ENCODE results near the gene S100A16. TPM values are rescaled to one million over a fixed set of nuclear protein-coding genes. Genes with fewer than 3 reads are reported as not detected.

Gene S100A16
- total and polyA plus RNA-seq, 9 of the 15 experiments (the other 6 are each of a cell fraction or from before 2014, with no cell fraction given): 1.6 to 6.9 (median 4.3) TPM

DNA sequence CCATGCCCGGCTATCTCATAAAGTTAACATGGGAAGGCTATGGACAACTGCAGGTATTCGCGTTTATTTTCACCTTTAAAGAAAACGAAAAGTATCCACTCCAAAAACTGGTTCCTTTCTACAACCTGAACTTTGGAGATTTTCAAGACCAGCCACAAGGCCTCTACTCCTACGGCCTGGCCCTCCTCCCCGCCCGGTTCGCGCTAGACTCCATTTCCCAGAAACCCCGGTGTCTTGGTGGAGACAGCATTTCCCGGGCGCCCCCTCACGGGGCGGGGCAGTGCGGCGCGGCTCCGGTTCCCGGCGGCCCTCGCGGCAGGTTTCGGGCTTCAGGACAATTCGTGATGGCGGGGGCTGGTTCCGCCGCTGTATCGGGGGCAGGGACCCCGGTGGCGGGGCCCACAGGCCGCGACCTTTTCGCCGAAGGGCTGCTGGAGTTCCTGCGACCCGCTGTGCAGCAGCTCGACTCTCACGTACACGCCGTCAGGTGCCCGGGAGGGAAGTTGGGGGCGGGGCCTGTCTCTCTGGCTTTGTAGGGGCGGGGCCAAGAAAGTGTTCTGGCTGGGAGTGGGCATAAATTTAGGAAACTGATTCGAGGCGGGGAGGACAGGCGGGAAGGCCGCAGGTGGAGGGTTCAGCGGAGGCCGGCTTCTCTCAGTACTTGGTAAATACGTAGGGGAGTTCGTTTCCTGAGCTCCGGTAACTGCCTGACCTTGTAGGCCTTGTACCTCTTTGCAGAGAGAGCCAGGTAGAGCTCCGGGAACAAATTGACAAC is 45.6 kb upstream of the S100A16 start, which contains the start of gene SNAPIN (continued):
- TF ChIP-seq GATAD2B (IDR thresholded peaks at IDR 0.05; ENCODE audit: borderline replicate concordance): 0 out of 2 replicates have a peak, but pooled peaks have one; percentile 23
- TF ChIP-seq NRF1 (conservative IDR thresholded peaks at IDR 0.05 in 1 of 2, IDR thresholded peaks at IDR 0.05 in 1 of 2): peak; percentile 56 to 66; a peak in 3 of 4 replicates
- peak; percentile 93 for TF ChIP-seq EGR1 (conservative IDR thresholded peaks at IDR 0.05)
- peak in 1 of 2 experiments; percentile 74; a peak in 1 of 4 replicates for TF ChIP-seq SRF (CRISPR knock-in tag; IDR thresholded peaks at IDR 0.05)
- TF ChIP-seq, protein P1, sequence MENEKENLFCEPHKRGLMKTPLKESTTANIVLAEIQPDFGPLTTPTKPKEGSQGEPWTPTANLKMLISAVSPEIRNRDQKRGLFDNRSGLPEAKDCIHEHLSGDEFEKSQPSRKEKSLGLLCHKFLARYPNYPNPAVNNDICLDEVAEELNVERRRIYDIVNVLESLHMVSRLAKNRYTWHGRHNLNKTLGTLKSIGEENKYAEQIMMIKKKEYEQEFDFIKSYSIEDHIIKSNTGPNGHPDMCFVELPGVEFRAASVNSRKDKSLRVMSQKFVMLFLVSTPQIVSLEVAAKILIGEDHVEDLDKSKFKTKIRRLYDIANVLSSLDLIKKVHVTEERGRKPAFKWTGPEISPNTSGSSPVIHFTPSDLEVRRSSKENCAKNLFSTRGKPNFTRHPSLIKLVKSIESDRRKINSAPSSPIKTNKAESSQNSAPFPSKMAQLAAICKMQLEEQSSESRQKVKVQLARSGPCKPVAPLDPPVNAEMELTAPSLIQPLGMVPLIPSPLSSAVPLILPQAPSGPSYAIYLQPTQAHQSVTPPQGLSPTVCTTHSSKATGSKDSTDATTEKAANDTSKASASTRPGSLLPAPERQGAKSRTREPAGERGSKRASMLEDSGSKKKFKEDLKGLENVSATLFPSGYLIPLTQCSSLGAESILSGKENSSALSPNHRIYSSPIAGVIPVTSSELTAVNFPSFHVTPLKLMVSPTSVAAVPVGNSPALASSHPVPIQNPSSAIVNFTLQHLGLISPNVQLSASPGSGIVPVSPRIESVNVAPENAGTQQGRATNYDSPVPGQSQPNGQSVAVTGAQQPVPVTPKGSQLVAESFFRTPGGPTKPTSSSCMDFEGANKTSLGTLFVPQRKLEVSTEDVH (IDR thresholded peaks at IDR 0.05; ENCODE audit: low read depth, partially characterized antibody): peak; percentile 36
- TF ChIP-seq, protein P2, sequence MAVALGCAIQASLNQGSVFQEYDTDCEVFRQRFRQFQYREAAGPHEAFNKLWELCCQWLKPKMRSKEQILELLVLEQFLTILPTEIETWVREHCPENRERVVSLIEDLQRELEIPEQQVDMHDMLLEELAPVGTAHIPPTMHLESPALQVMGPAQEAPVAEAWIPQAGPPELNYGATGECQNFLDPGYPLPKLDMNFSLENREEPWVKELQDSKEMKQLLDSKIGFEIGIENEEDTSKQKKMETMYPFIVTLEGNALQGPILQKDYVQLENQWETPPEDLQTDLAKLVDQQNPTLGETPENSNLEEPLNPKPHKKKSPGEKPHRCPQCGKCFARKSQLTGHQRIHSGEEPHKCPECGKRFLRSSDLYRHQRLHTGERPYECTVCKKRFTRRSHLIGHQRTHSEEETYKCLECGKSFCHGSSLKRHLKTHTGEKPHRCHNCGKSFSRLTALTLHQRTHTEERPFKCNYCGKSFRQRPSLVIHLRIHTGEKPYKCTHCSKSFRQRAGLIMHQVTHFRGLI (CRISPR knock-in tag; IDR thresholded peaks at IDR 0.05): no peak
- TF ChIP-seq HDGF (IDR thresholded peaks at IDR 0.05): no peak
- TF ChIP-seq ZNF780A (CRISPR knock-in tag; IDR thresholded peaks at IDR 0.05): no peak
- TF ChIP-seq, protein P3, sequence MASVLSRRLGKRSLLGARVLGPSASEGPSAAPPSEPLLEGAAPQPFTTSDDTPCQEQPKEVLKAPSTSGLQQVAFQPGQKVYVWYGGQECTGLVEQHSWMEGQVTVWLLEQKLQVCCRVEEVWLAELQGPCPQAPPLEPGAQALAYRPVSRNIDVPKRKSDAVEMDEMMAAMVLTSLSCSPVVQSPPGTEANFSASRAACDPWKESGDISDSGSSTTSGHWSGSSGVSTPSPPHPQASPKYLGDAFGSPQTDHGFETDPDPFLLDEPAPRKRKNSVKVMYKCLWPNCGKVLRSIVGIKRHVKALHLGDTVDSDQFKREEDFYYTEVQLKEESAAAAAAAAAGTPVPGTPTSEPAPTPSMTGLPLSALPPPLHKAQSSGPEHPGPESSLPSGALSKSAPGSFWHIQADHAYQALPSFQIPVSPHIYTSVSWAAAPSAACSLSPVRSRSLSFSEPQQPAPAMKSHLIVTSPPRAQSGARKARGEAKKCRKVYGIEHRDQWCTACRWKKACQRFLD (CRISPR knock-in tag; IDR thresholded peaks at IDR 0.05): peak; percentile 79
- no peak for TF ChIP-seq ELK1 (CRISPR knock-in tag; IDR thresholded peaks at IDR 0.05)
- TF ChIP-seq SRSF3 (IDR thresholded peaks at IDR 0.05; ENCODE audit: insufficient read depth, low read length): no peak
- peak; percentile 77 for TF ChIP-seq ZNF592 (IDR thresholded peaks at IDR 0.05)

All from K562 (cell line).